GM21526 (cell line): ENCODE data around the gene PDX1.

ENCODE experiments used
- ATAC-seq: cut with Tn5 transposase; IDR thresholded peaks from one replicate; pipeline ENCODE4 v1.9.1; 2021; ENCODE audit warnings: moderate library complexity; ENCODE audit not compliant: unreplicated experiment, low FRiP score

Gene PDX1

DNA sequence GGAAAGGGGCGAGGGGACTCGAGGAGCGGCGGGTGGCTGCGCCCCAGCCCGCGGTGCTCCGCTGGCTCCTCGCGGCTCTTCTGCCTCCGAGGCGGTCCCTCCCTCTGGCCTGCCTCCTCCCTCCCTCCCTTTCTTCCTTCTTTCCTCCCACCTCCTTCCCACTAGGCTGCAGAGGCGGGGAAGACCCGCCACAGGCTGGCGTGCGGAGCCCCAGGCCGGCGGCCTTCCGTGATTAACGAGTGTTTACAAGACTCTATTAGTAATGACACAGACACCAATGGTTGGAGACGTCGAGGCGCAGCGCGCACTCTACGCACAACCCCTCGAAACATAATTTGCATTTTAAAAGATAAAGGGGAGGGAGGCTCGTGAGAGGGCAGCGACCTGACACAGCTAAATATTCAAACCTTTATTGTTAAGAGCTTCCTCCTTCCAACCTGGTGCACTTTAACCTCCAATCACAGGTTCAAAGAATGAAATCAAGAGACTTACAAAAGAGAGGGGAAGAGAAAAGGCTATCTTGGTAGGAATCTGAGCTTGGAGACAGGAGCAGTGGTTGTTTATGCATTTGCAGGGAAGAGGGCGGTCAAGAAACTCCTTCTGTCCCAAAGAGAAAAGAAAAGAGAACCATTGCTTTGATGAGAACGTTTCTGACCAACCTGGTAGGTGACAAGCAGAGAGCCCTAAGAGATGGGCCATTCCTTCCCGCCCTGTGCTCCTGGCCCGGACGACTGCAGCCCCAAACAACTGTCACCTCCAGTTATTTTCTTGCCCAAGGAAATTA is 49.5 kb downstream of the PDX1 start, which contains the start of gene CDX2:
TSS of gene CDX2 (minus strand) at position 234 of the 784 bp plus-strand sequence. CDS start 309 bp downstream, outside the sequence.
- ATAC-seq = no peak

DNA sequence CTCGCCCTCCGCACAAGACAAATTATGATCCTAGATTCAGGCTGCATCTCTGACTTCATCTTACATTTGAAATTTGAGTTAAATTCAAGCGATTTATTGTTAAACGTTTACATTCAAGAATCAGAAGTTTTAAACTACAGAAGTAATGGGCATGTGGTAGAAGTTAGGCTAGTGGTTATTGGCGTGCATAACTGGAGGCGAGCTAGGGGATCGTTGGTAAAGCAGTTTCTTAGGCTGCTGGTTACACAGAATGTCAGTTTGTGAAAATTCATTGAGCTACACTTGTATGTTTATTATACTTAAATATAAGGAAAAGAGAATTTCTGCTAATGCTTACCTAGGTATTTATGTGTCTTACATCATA is 50.0 kb downstream of the PDX1 start:
- ATAC-seq = no peak

DNA sequence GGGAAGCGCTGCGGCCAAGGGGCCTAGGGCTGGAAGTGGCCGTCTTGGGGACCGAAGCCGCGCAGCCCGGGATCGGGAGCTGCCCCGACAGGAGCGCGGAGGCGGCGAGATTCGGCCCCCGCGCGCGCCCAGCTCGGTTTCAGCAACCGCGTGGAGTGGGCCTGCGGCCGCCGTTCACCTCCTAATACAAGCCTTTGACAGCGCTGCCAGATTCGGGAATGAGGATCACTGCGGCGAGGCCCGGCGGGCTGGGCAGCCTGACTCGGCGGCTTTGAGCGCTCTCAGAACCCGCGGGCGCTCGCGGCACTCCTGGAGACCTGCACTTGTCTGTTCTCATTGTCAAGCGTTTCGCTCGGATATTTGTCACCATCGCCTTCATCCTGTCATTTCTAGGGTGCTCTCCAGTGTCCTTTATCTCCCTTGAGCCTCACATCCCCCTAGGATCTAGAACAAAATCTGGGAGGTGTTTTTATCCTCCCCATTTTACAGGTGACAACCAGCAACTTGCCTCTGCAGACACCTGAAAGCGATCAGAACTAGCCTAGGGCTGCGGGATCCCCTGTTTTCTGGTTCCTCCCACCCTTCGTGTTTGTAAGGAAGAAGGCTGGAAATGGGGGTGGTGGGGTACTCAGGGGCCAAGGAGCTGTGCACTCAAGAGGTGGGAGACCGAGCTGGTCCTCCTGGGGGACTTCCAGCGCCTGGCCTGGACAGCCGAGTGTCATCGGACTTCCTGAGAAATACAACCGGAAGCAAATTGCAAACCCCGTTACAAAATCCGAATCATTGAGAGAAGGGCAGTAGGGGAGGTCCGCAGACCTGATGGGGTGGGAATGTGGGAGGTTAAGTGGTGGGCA is 50.8 kb downstream of the PDX1 start:
- ATAC-seq = no peak

DNA sequence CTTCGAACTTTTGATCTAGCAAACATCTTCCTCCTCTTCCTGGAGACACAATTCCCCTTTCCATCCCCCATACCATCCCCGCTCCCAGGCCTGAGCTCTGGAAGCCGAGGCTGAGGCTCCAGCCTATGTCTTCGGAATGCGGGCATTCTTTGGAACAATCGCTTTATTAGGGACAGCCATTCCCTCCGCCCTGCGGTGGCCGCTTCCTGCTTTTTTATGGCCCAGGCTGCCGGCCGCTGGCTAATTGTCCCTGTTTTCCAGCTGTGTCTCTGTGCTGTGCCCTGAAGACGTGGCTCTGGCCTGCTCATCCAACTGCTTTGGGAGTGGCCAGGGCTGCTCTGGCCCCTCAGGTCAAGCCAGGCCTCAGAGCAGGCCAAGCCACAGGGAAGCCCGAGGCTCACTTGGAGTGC is 51.4 kb downstream of the PDX1 start:
- no peak for ATAC-seq

DNA sequence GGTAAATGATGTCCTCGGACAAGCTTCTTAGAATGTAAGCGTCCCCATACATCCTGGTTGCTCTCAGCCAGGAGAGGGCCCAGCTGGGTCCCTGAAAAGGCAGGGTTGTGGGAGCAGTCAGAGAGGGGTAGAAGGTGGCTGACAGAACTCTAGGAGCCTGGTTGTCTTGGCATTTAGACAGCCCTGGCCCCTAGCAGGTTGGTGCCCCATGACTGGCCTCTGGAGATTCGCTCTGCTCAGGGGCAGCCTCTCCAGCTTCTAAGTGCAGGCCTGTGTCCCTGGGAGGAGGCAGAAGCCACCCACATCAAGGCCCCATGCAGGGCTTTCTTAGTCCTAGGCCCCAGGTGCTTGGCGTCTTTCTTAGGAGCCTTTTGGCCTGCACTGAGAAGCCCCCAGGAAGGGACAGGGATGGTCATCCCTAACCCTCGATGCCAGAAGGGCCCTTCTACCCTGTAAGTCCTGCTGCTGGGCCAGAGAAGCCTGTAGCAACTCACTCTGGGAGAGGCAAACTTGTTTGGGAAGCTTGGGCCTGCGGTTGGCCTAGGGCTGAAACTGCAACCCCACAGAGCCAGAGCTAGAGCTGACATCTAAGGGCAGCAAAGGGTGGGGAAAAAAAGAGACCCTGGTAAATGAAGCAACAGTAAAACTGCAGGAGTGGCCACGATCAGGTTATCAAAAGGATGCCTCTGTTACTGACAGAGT is 52.1 kb downstream of the PDX1 start:
- no peak for ATAC-seq

DNA sequence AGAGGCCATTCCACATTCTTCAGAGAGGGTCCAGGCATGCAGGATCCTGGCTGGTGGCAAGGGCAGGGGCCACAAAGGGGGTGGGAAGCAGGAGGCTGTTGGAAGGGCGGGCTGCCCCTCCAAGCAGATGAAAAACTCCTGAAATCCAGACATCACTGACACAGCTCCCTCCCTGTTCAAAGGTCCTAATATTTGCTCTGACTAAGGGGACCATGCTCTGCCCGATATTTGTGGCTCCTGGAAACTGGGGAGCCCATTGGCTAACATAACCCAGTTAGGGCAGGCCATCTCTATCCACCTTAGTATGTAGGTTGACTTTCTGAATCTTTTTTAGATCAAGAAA is 52.6 kb downstream of the PDX1 start:
- ATAC-seq = no peak

DNA sequence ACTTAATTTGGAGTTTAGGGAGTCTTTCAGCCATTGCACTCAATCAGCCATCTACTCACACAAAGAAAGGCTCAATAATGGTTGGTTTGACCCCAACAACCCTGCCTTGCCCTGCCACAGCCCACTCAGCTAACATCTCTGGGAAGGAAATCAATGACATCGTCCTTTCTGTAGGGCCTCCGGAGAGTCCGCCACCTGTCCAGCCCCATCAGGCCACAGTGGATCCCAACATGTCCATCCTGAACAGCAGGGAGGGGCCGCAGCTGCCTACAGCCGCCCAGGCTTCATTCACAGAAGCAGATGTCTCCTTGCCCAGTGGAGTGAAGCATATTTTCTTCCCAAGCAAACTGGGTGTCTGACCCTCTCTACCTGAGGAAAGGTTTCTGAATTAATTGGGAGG is 53.5 kb downstream of the PDX1 start:
- no peak for ATAC-seq

DNA sequence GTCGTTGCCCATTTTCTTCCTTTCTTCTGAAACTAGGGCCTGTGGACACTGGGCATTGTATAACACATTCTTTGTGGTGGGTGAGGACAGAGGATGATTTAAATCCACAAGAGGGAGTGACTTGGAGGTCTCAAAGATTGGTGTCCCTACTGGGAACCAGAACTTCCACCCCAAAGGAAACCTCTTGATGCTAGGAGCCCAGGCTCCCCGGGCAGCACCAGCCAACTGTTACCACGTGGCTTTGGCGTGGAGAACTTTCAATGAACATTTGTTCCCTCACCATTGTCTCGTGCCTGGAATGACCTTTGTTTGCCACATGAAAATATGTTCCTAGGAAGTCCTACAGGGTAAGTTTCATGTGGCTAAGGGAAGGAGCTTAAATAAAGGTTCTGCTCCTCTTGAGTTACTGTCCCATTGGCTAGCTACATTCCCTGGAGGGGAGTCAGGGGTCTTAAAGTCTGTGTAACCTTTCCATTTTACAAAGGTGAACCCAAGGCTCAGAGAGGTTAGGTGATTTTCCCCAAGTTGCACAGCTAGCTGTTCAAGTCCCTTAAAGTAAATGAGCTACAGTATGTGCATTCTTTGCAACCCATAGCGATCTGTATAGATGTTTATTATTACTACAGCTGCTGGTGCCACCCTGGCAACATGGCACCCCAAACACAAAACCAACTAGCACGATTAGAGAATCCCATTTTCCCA is 54.3 kb downstream of the PDX1 start:
- no peak for ATAC-seq
